GM10266 (cell line): Measurements from ENCODE around the gene NSF.

Experiments
- DNase-seq: peaks from one replicate; pipeline ENCODE4 v3.0.0; 2012; ENCODE audit errors: extremely low spot score
- TF ChIP-seq, protein P1 (sequence below): IDR thresholded peaks from 2 replicates; pipeline ENCODE4 v1.5.1; 2012; ENCODE audit warnings: mild to moderate bottlenecking, low read depth; ENCODE audit not compliant: control insufficient read depth, insufficient read depth; ENCODE audit errors: missing control alignments

The NSF gene

DNA sequence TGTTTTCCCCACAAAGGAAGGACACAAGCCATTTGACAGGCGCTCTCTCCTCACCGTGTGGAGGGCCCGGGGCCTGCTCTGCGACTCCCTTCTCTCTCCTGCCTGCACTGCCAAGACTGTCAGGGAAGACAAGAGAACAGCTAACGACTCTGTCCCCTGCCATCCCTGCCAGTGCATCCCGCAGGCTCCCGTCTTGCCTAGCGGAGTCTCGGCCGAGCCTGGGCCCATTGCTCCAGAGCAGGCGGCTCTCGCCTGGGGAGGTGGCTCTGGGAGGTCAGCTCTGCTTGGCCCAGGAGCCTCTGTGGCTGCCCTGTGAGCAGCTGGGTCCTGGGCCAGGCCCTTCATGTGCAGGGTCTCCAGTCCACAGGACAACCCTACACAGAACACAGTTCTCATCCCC lies 175.0 kb downstream of the NSF start:
- no peak for DNase-seq
- TF ChIP-seq, protein P1, sequence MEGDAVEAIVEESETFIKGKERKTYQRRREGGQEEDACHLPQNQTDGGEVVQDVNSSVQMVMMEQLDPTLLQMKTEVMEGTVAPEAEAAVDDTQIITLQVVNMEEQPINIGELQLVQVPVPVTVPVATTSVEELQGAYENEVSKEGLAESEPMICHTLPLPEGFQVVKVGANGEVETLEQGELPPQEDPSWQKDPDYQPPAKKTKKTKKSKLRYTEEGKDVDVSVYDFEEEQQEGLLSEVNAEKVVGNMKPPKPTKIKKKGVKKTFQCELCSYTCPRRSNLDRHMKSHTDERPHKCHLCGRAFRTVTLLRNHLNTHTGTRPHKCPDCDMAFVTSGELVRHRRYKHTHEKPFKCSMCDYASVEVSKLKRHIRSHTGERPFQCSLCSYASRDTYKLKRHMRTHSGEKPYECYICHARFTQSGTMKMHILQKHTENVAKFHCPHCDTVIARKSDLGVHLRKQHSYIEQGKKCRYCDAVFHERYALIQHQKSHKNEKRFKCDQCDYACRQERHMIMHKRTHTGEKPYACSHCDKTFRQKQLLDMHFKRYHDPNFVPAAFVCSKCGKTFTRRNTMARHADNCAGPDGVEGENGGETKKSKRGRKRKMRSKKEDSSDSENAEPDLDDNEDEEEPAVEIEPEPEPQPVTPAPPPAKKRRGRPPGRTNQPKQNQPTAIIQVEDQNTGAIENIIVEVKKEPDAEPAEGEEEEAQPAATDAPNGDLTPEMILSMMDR, result no peak

GRCh38 chr17:46766493-46767491 lies 176.3 kb downstream of the NSF start:
- TF ChIP-seq, protein P1, result no peak
- no peak for DNase-seq

DNA sequence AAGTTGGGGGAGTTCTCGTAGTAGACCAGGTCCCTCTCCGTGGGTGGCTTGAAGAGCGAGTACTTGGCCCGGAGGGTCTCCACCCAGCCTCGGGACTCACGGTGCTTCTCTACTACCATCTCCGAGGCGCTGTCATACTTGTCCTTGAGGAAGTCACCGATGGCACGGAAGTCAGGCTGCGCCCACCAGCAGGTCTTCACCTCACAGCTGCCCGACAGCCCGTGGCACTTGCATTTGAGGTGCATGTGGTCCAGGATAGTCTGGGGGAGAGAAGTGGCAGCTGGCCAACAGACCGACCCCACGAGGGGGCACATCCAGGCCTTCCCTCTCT lies 178.0 kb downstream of the NSF start:
- no peak for DNase-seq
- TF ChIP-seq, protein P1, result no peak

DNA sequence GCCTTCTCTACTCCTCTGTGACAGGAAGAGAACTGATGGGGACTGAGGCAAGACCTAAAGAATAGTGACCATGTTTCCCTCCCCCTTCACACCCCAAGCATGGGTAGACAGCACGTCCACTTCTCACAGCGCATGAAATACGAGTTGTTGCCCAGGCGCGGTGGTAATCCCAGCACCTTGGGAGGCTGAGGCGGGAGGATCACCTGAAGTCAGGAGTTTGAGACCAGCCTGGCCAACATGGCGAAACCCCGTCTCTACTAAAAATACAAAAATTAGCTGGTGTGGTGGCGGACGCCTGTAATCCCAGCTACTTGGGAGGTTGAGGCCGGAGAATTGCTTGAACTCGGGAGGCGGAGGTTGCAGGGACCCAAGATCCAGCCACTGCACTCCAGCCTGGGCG lies 178.4 kb downstream of the NSF start:
- peak; percentile 6 for DNase-seq

GRCh38 chr17:46769531-46770438 lies 179.3 kb downstream of the NSF start:
- TF ChIP-seq, protein P1, result no peak
- no peak for DNase-seq

DNA sequence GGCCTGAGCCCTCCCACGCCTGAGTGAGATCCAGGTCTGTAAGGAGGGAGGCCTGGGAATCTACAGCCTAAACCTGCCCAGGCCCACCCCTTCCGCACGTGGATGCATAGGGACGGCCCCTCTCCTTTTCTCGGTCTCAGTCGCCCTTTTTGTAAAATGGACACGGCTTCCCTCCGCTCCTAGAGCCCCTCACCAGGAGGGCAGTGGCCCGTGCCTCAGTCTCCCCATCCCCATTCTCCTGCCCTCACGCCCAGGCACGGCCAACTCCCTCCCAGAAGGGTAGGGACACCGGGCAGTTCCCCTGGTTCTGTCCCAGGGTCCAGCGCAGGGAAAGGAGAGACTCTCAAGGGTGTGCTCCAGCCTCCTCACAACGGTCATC lies 180.0 kb downstream of the NSF start:
- TF ChIP-seq, protein P1, result no peak
- DNase-seq, result peak; percentile 43

- DNase-seq, result peak; percentile 63
- TF ChIP-seq, protein P1, result peak; percentile 3
Observed at GRCh38 chr17:46770818-46771560, 180.5 kb downstream of the NSF start.
